Measurements from ENCODE around the gene COL4A1.

COL4A1 gene

GRCh38 chr13:110217811-110218210 is 89.1 kb downstream of the COL4A1 start:
- no peak for DNase-seq (ENCODE audit: low read depth)

- DNase-seq (ENCODE audit: low read depth), result no peak
Observed at GRCh38 chr13:110217085-110217484, 89.9 kb downstream of the COL4A1 start.

GRCh38 chr13:110216398-110217041 is 90.4 kb downstream of the COL4A1 start:
- DNase-seq (ENCODE audit: low read depth), result no peak

GRCh38 chr13:110216006-110216397 is 91.0 kb downstream of the COL4A1 start:
- no peak for DNase-seq (ENCODE audit: low read depth)

- DNase-seq (ENCODE audit: low read depth), result no peak
Observed at GRCh38 chr13:110215606-110216005, 91.4 kb downstream of the COL4A1 start.

- DNase-seq (ENCODE audit: low read depth), result no peak
Observed at GRCh38 chr13:110214637-110215036, 92.3 kb downstream of the COL4A1 start.

- no peak for DNase-seq (ENCODE audit: low read depth)
Observed at GRCh38 chr13:110213461-110214074, 93.4 kb downstream of the COL4A1 start.

GRCh38 chr13:110212529-110212928 is 94.4 kb downstream of the COL4A1 start:
- no peak for DNase-seq (ENCODE audit: low read depth)

GRCh38 chr13:110211735-110212134 is 95.2 kb downstream of the COL4A1 start:
- DNase-seq (ENCODE audit: low read depth), result no peak

- no peak for DNase-seq (ENCODE audit: low read depth)
Observed at GRCh38 chr13:110211046-110211445, 95.9 kb downstream of the COL4A1 start.

- no peak for DNase-seq (ENCODE audit: low read depth)
Observed at GRCh38 chr13:110210604-110210985, 96.4 kb downstream of the COL4A1 start.

- no peak for DNase-seq (ENCODE audit: low read depth)
Observed at GRCh38 chr13:110209950-110210603, 96.9 kb downstream of the COL4A1 start.

- no peak for DNase-seq (ENCODE audit: low read depth)
Observed at GRCh38 chr13:110208116-110208515, 98.8 kb downstream of the COL4A1 start.

- DNase-seq (ENCODE audit: low read depth), result no peak
Observed at GRCh38 chr13:110206996-110207395, 100.0 kb downstream of the COL4A1 start.

- no peak for DNase-seq (ENCODE audit: low read depth)
Observed at GRCh38 chr13:110206185-110206584, 100.8 kb downstream of the COL4A1 start.

GRCh38 chr13:110201114-110201513 is 105.8 kb downstream of the COL4A1 start:
- no peak for DNase-seq (ENCODE audit: low read depth)

- no peak for DNase-seq (ENCODE audit: low read depth)
Observed at GRCh38 chr13:110200276-110200870, 106.6 kb downstream of the COL4A1 start.

GRCh38 chr13:110199046-110199831 is 107.7 kb downstream of the COL4A1 start:
- DNase-seq (ENCODE audit: low read depth), result no peak

- no peak for DNase-seq (ENCODE audit: low read depth)
Observed at GRCh38 chr13:110197471-110197870, 109.5 kb downstream of the COL4A1 start.

- DNase-seq (ENCODE audit: low read depth), result no peak
Observed at GRCh38 chr13:110197026-110197425, 109.9 kb downstream of the COL4A1 start.

- no peak for DNase-seq (ENCODE audit: low read depth)
Observed at GRCh38 chr13:110195547-110196485, 111.1 kb downstream of the COL4A1 start.

Measured in activated gamma-delta T cell treated with anti-CD3 and anti-CD28 coated beads, Interleukin-2, amount 50 U/mL, for 16 hours (primary cell).